Astrocyte of the hippocampus (primary cell): Measurements from ENCODE around the gene PSMB2.

Source experiments
- DNase-seq: peaks from one replicate; pipeline ENCODE4 v3.0.0; 2011; ENCODE audit warnings: low read depth, low spot score

The PSMB2 gene

DNA sequence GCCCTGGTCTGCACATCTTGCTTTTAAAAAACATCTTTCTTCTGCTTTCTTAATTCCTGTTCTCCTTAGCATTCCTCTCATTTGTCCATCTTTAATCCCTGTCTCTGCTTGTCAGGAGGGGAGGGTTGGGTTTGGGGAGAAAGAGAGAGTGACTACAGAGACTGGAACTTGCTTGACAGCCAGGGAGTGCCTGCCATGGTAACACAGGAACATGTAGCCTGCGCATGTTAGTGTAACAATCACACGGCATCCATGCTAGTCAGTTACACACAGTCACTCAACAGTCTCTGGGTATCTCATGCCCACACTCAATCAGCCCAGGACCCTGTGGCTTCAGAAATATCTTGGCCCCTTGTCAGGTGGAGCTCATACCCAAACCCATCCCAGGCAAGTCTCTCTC, 69.0 kb downstream of the PSMB2 start:
- DNase-seq, result no peak

- DNase-seq, result no peak
These were observed 70.1 kb downstream of the PSMB2 start for GRCh38 chr1:35571263-35571662.

- no peak for DNase-seq
These were observed 70.7 kb downstream of the PSMB2 start for GRCh38 chr1:35570589-35571137.

DNA sequence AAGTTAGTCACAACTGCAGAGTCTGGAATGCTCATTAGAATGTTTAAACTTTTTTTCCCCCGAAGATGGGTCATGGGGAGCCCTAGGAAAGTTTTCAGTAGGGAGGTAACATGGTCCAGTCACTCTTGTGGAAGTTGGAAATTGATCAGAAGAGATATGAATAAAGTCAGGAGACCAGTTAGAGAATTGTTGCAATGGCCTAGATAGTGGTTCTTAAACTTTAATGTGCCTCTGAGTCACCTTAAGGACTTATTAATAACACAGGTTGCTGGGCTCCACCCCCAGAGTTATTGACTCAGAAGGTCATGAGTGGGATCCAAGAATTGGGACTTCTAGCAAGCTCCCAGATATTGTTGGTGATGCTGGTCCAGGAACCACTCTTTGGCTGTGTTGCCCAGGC, 71.4 kb downstream of the PSMB2 start:
- no peak for DNase-seq

GRCh38 chr1:35568975-35569395, 72.3 kb downstream of the PSMB2 start:
- DNase-seq, result peak; percentile 87

- DNase-seq, result no peak
These were observed 73.3 kb downstream of the PSMB2 start for GRCh38 chr1:35567947-35568558.

GRCh38 chr1:35565742-35566133, 75.6 kb downstream of the PSMB2 start:
- DNase-seq, result no peak

DNA sequence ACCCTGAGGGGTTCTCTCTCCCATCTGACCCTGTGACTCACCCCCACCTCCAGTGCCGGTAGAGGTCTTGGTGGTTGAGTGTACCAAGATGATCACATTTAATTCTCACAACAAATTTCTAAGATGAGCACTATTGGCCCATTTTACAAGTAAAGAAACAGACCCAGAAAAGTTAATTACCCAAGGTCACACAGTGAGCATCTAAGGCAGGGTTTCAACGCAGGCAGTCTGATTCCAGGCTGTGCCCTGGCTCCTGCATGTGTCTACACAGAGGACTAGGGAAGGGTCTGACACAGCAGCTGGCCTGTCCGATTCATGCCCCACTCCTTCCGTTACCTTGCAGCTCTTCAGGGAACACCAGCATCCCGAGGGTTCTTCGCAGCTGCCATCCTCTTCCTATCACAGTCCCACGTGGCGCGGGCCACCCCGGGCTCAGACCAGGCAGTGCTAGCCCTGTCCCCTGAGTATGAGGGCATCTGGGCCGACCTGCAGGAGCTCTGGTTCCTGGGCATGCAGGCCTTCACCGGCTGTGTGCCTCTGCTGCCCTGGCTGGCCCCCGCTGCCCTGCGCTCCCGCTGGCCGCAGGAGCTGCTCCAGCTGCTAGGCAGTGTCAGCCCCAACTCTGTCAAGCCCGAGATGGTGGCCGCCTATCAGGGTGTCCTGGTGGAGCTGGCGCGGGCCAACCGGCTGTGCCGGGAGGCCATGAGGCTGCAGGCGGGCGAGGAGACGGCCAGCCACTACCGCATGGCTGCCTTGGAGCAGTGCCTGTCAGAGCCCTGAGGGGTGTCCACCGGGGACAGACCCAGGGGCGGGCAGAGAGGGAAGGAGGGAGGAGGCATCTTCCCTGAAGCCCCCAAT, 76.2 kb downstream of the PSMB2 start:
- DNase-seq, result no peak

DNA sequence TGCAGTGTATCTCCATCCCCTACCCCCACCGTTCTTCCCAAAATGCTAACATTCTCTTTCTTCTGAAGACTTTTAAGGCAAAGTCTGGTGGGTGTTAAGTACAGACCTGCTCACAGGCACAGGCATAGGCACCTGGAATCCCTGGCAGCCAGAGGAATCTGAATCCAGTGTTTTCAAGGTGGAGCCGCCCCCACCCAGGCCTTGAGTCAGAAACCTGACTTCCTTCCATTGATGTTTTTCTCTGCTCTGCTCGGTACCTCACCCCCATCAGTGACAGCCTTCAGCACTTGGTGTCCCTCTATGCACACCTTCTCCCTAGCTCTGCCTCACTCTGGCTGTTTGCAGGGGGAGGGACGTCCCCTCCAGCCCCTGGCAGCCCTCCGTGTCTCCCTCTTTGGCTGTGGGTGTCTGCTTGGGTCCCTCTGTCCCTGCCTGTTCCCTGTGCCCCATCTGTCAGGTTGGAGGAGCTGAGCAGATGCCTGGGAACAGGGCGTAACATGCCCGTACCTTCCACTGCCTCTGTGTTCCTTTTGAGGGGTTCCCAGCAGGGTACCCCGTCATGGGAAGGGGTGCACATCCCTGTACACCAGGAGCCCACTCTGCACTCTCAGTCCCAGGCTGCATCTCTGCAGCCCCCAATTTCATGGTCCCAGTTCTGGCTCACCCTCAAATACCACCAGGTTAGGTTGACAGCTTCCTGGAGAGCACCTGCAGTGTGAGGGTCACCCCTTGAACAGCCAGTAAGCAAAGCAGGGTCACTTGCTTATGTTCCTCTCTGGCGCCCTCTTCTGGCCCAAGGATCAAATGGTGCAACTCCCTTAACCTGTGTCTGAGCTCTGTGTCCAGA, 77.1 kb downstream of the PSMB2 start:
- peak; percentile 85 for DNase-seq

DNA sequence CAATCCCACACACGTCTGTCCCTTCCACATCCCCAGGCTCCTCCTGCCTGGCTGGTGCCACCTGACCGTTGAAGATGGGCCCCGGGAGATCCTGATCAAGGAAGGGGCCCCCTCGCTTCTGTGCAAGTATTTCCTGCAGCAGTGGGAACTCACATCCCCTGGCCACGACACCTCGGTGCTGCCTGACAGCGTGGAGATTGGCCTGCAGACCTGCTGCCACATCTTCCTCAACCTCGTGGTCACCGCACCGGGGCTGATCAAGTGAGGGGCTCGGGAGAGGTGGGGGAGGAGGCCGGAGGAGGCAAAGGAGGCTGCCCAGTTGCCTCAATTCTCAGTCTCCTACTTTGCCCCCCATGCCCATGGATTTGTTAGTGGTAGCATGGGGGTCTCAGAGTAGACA, 78.2 kb downstream of the PSMB2 start:
- no peak for DNase-seq

- DNase-seq, result no peak
These were observed 79.2 kb downstream of the PSMB2 start for GRCh38 chr1:35561972-35562680.

- DNase-seq, result no peak
These were observed 79.9 kb downstream of the PSMB2 start for GRCh38 chr1:35561297-35561971.

DNA sequence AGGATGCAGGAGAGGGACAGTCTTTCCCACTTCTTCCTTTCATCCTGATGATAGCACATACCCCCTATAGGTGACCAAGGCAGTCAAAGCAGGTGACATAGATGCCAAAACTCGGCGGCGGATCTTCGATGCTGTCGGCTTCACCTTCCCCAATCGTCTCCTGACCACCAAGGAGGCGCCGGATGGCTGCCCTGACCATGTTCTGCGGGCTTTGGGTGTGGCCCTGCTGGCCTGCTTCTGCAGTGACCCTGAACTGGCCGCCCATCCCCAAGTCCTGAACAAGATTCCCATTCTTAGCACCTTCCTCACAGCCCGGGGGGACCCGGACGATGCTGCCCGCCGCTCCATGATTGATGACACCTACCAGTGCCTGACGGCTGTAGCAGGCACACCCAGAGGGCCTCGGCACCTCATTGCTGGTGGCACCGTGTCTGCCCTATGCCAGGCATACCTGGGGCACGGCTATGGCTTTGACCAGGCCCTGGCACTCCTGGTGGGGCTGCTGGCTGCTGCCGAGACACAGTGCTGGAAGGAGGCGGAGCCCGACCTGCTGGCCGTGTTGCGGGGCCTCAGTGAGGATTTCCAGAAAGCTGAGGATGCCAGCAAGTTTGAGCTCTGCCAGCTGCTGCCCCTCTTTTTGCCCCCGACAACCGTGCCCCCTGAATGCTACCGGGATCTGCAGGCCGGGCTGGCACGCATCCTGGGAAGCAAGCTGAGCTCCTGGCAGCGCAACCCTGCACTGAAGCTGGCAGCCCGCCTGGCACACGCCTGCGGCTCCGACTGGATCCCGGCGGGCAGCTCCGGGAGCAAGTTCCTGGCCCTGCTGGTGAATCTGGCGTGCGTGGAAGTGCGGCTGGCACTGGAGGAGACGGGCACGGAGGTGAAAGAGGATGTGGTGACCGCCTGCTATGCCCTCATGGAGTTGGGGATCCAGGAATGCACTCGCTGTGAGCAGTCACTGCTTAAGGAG, 80.8 kb downstream of the PSMB2 start:
- DNase-seq, result peak; percentile 77

DNA sequence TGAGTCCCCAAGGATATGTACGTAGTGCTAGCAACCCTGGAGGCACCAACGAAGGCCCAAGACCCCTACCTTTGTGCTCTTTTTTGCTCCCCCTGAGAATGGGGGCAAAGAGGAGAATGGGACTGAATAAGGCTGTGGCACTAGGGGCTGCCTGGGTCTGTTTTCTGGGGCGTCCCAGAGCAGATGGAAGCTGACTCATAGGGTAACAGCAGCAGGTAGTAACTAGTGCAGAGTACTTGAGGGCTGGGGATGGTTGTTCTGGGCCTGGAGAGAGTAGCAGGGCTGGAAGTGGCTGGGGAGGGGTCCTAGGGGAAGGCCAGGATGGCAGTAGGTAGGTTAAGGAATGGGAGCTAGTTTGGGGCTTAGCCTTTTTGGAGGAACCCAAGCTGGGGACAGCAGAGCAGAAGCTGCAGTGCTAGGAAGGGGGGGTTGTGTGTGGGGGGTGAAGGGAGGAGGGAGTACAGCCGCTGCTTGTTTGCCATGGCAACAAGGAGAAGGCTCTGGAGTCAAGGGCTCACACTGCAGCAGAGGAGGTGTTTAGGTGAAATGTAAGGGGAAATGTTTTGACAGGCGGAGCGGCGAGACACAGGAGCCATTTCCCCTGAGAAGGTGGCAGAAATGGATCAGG, 81.9 kb downstream of the PSMB2 start:
- DNase-seq, result no peak

DNA sequence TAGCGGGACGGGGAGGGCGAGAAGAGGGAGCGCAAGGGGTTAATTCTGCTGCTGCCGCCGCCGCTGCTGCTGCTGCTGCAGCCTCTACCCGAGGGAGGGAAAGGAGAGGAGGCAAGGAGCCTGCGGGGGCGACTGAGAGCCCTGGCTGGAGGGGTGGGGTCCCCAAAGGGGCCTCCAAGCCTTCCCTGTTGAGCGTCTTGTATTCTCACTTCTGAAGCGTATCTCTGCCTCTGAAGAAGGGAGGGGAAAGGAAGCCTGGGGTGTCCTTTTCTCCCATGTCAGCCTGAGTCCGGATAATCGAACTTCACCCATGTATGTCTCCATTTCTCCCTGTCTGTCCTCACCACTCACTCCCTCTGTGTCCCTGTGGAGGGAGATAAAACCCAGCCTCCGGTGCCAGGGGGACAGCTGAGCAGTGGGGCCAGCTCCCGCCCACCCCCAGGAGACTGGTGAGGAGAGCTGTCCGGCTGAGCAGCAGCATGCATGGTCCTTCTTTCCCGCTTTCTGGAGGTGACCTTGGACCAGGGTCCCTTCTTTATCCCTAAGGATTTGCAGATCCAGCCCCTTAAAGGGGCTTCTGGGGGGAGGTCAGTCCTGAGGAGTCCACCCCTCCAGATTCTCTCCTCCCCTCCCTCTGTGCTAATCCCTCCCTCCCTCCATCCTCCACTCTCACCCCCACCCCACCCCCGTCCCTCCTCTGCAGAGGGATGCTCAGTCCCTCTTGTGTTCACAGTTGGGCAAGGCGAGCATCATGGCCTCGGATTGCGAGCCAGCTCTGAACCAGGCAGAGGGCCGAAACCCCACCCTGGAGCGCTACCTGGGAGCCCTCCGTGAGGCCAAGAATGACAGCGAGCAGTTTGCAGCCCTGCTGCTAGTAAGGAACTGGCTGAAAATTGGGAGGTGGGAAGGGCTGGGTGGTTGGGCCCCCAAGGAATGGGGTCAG, 82.7 kb downstream of the PSMB2 start:
- no peak for DNase-seq

DNA sequence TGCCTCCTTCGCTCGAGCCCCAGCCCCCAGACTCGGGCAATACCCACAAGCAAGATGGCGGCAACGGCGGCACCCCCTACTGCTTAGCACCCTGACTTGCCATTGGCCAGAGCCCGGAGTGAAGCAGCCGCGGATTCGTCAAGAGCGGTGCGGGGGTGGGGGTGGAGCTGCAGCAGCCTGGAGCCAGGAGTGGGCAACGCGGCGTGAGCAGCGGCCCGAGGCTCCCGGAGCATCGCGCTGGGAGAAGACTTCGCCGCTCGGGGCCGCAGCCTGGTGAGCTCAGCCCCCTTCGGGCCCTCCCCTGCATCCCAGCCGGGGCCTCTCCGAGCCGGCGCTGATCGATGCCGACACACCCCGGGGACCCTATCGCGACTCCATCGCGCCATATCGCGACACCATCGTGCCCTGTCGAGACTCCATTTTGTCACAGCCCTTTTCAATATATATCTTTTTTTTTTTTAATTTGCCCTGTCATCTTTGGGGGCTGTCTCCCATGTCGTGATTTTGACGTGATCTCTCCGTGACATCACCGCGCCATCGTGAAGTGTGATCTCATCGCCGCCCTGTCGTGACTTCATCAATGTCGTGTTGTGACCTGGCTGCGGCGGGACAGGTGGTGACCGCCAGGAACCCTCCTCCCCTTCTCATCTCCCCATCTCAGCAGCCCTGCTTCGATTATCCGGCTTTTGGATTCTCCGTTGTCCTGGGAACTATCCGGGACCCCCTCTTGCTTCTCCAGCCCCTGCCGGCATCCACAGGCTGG, 83.5 kb downstream of the PSMB2 start, which contains the start of gene NCDN:
TSS of gene NCDN (plus strand) at position 189 of the 763 bp plus-strand sequence. CDS start at position 581, 392 bp downstream.
- DNase-seq, result peak; percentile 99

DNA sequence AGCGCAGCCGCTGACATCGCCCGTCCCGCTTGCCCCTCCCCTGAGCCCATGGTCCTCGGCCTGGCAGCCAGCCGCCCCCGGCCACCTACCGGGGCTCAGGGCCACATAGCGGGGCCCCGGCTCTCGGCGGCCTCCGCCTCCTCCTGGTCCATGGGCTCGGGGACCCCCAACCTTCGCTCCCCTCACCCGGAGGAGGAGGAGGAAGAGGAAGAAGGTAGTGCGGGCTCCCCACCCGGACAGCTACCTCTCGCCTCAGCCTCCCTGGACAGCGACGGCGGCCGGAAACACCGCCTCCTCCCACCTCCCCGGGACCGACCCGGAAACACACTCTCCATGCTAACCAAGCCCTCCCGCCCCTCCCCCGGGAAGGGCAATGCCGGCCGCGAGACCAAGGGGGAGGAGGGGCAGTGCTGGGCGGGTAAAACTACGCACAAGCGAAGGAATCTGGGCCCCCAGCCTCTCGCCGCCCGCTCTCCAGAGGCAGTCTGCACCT, 84.2 kb downstream of the PSMB2 start, which contains the start of gene KIAA0319L:
TSS of gene KIAA0319L (minus strand) at position 286 of the 493 bp plus-strand sequence. CDS start 2,912 bp downstream, outside the sequence.
- no peak for DNase-seq
